GM23338 (cell line): ENCODE measurements around the gene TNS1. TPM values are rescaled to one million over a fixed set of nuclear protein-coding genes. Genes with fewer than 3 reads are reported as not detected.

ENCODE experiments used
- ATAC-seq: fragments of 200-7000 bp; cut with Tn5 transposase; 3 replicates; pipeline ENCODE4 v1.9.1; 2020
- DNase-seq: peaks from one replicate; pipeline ENCODE4 v3.0.0-alpha.2; 2015; ENCODE audit warnings: low spot score
- H2AFZ ChIP-seq: fragments of 200-600 bp; sonication (generic); 2 replicates; pipeline ENCODE4 v1.8.0; 2016; ENCODE audit warnings: antibody characterized with exemption, mild to moderate bottlenecking, moderate library complexity
- H3F3A ChIP-seq: fragments of 200-600 bp; sonication (generic); replicated peaks from 2 replicates; pipeline ENCODE4 v1.8.0; 2017; ENCODE audit warnings: antibody characterized with exemption, mixed run types, low read depth
- H3K27ac ChIP-seq: fragments of 200-600 bp; sonication (generic); 2 replicates; pipeline ENCODE4 v1.6.1; 2016; ENCODE audit warnings: low read depth
- H3K27me3 ChIP-seq: fragments of 200-600 bp; sonication (generic); 2 replicates; pipeline ENCODE4 v1.8.0; 2016; ENCODE audit warnings: mild to moderate bottlenecking, mixed run types, moderate library complexity; ENCODE audit not compliant: insufficient read depth
- H3K36me3 ChIP-seq: fragments of 200-600 bp; sonication (generic); 2 replicates; pipeline ENCODE4 v1.8.0; 2016; ENCODE audit warnings: mild to moderate bottlenecking; ENCODE audit not compliant: insufficient read depth
- H3K4me1 ChIP-seq: fragments of 200-600 bp; sonication (generic); 2 replicates; pipeline ENCODE4 v1.8.0; 2016; ENCODE audit warnings: mild to moderate bottlenecking, moderate library complexity; ENCODE audit not compliant: insufficient read depth
- H3K4me2 ChIP-seq: fragments of 200-600 bp; sonication (generic); 2 replicates; pipeline ENCODE4 v1.7.1; 2017; ENCODE audit warnings: mixed run types
- H3K4me3 ChIP-seq: fragments of 200-600 bp; sonication (generic); 2 replicates; pipeline ENCODE4 v1.6.1; 2016; ENCODE audit warnings: mixed run types
- H3K79me2 ChIP-seq: fragments of 200-600 bp; sonication (generic); replicated peaks from 2 replicates; pipeline ENCODE4 v1.8.0; 2017; ENCODE audit warnings: mild to moderate bottlenecking; ENCODE audit not compliant: insufficient read depth
- H3K9me2 ChIP-seq: fragments of 200-600 bp; sonication (generic); 2 replicates; pipeline ENCODE4 v1.8.0; 2017; ENCODE audit not compliant: insufficient read depth
- H4K20me1 ChIP-seq: fragments of 200-600 bp; sonication (generic); replicated peaks from 2 replicates; pipeline ENCODE4 v1.8.0; 2017; ENCODE audit warnings: mild to moderate bottlenecking; ENCODE audit not compliant: insufficient read depth
- H3K27ac Mint-ChIP-seq: 2 replicates; pipeline ENCODE4 v1.8.0; 2020; ENCODE audit warnings: inconsistent platforms, mild to moderate bottlenecking, moderate library complexity, mixed read lengths
- H3K27me3 Mint-ChIP-seq: 3 replicates; pipeline ENCODE4 v1.8.0; 2022; ENCODE audit warnings: low read depth, mild to moderate bottlenecking, moderate library complexity, mixed read lengths, inconsistent platforms; ENCODE audit not compliant: insufficient read depth, poor library complexity
- H3K36me3 Mint-ChIP-seq: 3 replicates; pipeline ENCODE4 v1.8.0; 2021; ENCODE audit warnings: low read depth, mild to moderate bottlenecking, inconsistent platforms, moderate library complexity, mixed read lengths
- H3K4me1 Mint-ChIP-seq: 3 replicates; pipeline ENCODE4 v1.8.0; 2020; ENCODE audit warnings: mild to moderate bottlenecking, inconsistent platforms, mixed read lengths
- H3K4me3 Mint-ChIP-seq: 3 replicates; pipeline ENCODE4 v1.8.0; 2021; ENCODE audit warnings: moderate library complexity, mild to moderate bottlenecking, inconsistent platforms, mixed read lengths
- H3K9me3 Mint-ChIP-seq: 3 replicates; pipeline ENCODE4 v1.8.0; 2020; ENCODE audit warnings: moderate library complexity, mild to moderate bottlenecking, inconsistent platforms, mixed read lengths
- CREB1 ChIP-seq: fragments of 250-450 bp; sonication (Bioruptor Pico); IDR thresholded peaks from 2 replicates; pipeline ENCODE4 v1.5.0; 2020; ENCODE audit warnings: low read depth, mild to moderate bottlenecking, moderate library complexity
- EZH2 ChIP-seq: fragments of 200-600 bp; sonication (generic); IDR thresholded peaks from one replicate; pipeline ENCODE4 v1.8.0; 2017; ENCODE audit warnings: antibody characterized with exemption, mild to moderate bottlenecking, low read depth; ENCODE audit not compliant: unreplicated experiment
- JUNB ChIP-seq: IDR thresholded peaks from one replicate; pipeline ENCODE4 v1.6.1; 2016; ENCODE audit warnings: antibody characterized with exemption; ENCODE audit not compliant: unreplicated experiment
- NANOG ChIP-seq: IDR thresholded peaks from 2 replicates; pipeline ENCODE4 v1.6.1; 2016; ENCODE audit warnings: antibody characterized with exemption, borderline replicate concordance
- POLR2AphosphoS5 ChIP-seq: IDR thresholded peaks from 2 replicates; pipeline ENCODE4 v1.6.1; 2016; ENCODE audit warnings: antibody characterized with exemption, low read depth
- ZNF114 ChIP-seq: fragments of 250-450 bp; sonication (Bioruptor Pico); IDR thresholded peaks from 2 replicates; pipeline ENCODE4 v1.5.0; 2020; ENCODE audit warnings: mild to moderate bottlenecking, moderate library complexity
- ZNF331 ChIP-seq: fragments of 250-450 bp; sonication (Bioruptor Pico); IDR thresholded peaks from 2 replicates; pipeline ENCODE4 v1.5.0; 2020; ENCODE audit warnings: low read depth, mild to moderate bottlenecking, moderate library complexity
- polyA plus RNA-seq: library from polyadenylated mRNA; unstranded; fragments of >200 nt; fragmentation: Nextera tagmentation; extraction: Ambion mirVana; gene quantifications from 2 replicates; pipeline ENCODE4 v1.2.1, GENCODE V29; 2016
- total RNA-seq: library from RNA; depleted of rRNA; stranded (reverse); fragments of >200 nt; shearing (Covaris generic); gene quantifications from 2 replicates; pipeline ENCODE4 v1.2.3, GENCODE V29; 2014
- TF ChIP-seq, protein P1 (sequence below), 2 experiments: fragments of 200-600 bp in 1 of 2; sonication (generic) in 1 of 2; conservative IDR thresholded peaks; 2 replicates each; pipeline versions ENCODE4 v1.5.1 to v1.6.1; 2016 to 2017; ENCODE audit warnings: antibody characterized with exemption in 2 of 2, low read depth in 2 of 2, mild to moderate bottlenecking in 2 of 2, moderate library complexity in 1 of 2
- TF ChIP-seq, protein P2 (sequence below): fragments of 250-450 bp; sonication (Bioruptor Pico); IDR thresholded peaks from 2 replicates; pipeline ENCODE4 v1.5.0; 2020; ENCODE audit warnings: mild to moderate bottlenecking, moderate library complexity
- TF ChIP-seq, protein P3 (sequence below): IDR thresholded peaks from 2 replicates; pipeline ENCODE4 v1.6.1; 2016; ENCODE audit warnings: antibody characterized with exemption

Gene TNS1
- total and polyA plus RNA-seq, 2 experiments from 2014 or later = 2.0 to 7.4 TPM

DNA sequence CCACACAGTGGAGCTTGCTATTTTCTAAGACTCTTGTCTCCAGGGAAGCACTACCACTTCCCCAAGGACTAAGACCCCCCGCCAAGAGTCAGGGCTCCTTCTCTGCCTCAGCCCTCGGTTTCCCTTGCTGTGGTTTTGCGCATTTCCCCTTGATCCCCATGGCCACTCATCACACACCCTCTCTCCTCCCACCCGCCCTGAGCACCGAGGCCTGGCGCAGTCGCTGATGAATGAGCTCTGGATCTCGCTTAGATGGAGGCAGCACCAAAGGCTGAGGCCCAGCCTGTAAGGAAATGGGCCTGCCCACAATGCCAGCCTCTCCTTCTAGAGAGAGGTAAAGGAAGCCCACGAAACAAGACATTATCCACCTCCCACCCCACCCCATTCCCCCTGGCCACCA, 96.9 kb downstream of the TNS1 start:
- H3K4me3 ChIP-seq = no peak overlapping the region
- no peaks in the 10 kb centered on the region for H3F3A ChIP-seq
- H3K27me3 ChIP-seq = no peaks in the 10 kb centered on the region
- H3K36me3 Mint-ChIP-seq = no peaks in the 10 kb centered on the region; the same call in 2 of the 3 replicates
- H3K27me3 Mint-ChIP-seq = peaks cover 13% of the 10 kb centered on the region
- H3K27ac Mint-ChIP-seq = no peak overlapping the region
- no peak for ATAC-seq
- H3K4me1 ChIP-seq = no peaks in the 10 kb centered on the region
- H2AFZ ChIP-seq = no peak overlapping the region
- H3K4me1 Mint-ChIP-seq = peaks cover 25% of the 10 kb centered on the region
- TF ChIP-seq EZH2 (no peak), ZNF331 (no peak), CREB1 (no peak), POLR2AphosphoS5 (no peak)
- TF ChIP-seq, protein P1, sequence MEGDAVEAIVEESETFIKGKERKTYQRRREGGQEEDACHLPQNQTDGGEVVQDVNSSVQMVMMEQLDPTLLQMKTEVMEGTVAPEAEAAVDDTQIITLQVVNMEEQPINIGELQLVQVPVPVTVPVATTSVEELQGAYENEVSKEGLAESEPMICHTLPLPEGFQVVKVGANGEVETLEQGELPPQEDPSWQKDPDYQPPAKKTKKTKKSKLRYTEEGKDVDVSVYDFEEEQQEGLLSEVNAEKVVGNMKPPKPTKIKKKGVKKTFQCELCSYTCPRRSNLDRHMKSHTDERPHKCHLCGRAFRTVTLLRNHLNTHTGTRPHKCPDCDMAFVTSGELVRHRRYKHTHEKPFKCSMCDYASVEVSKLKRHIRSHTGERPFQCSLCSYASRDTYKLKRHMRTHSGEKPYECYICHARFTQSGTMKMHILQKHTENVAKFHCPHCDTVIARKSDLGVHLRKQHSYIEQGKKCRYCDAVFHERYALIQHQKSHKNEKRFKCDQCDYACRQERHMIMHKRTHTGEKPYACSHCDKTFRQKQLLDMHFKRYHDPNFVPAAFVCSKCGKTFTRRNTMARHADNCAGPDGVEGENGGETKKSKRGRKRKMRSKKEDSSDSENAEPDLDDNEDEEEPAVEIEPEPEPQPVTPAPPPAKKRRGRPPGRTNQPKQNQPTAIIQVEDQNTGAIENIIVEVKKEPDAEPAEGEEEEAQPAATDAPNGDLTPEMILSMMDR (conservative IDR thresholded peaks at IDR 0.05; ENCODE audit: low read depth in 2 of 2) = no peak
- H3K36me3 ChIP-seq = no peaks in the 10 kb centered on the region
- no peak overlapping the region for H3K4me2 ChIP-seq
- H3K9me3 Mint-ChIP-seq = no peaks in the 10 kb centered on the region
- H4K20me1 ChIP-seq = no peaks in the 10 kb centered on the region
- no peaks in the 10 kb centered on the region for H3K9me2 ChIP-seq
- no peaks in the 10 kb centered on the region for H3K79me2 ChIP-seq
- no peak for DNase-seq
- no peak overlapping the region for H3K4me3 Mint-ChIP-seq
- H3K27ac ChIP-seq = no peak overlapping the region

DNA sequence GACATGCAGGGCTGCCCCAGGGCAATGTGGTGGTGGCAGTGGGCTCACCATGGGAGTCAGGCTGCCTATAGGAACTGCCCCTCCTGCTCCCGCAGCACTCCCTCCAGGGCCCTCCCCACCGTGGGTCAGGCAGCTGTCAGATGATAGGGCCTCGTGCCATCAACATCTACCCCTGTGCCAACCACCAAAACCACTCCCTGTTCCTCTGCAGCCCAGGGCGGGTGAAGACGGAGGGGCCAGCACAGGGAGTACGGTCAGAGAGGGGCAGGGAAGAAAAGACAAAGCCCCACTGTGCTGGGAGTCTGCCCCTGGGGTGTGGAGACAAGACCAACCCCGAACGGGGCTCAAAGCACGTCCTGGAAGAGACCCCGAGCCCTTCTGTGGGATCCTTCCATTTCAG, 97.4 kb downstream of the TNS1 start:
- Histone ChIP-seq H3K4me2 (no peak overlapping the region), H3K9me2 (no peaks in the 10 kb centered on the region), H3F3A (no peaks in the 10 kb centered on the region), H3K36me3 (no peaks in the 10 kb centered on the region), H3K4me1 (no peaks in the 10 kb centered on the region), H4K20me1 (no peaks in the 10 kb centered on the region), H2AFZ (no peak overlapping the region), H3K79me2 (no peaks in the 10 kb centered on the region), H3K27me3 (no peaks in the 10 kb centered on the region), H3K27ac (no peak overlapping the region), H3K4me3 (no peak overlapping the region)
- H3K4me1 Mint-ChIP-seq = peaks cover 20% of the 10 kb centered on the region
- no peak for ATAC-seq
- H3K27me3 Mint-ChIP-seq = peaks cover 14% of the 10 kb centered on the region
- no peaks in the 10 kb centered on the region for H3K9me3 Mint-ChIP-seq
- no peak overlapping the region for H3K4me3 Mint-ChIP-seq
- no peaks in the 10 kb centered on the region; the same call in 2 of the 3 replicates for H3K36me3 Mint-ChIP-seq
- no peak overlapping the region for H3K27ac Mint-ChIP-seq
- no peak for DNase-seq
- no peak for TF ChIP-seq ZNF114
- TF ChIP-seq, protein P2, sequence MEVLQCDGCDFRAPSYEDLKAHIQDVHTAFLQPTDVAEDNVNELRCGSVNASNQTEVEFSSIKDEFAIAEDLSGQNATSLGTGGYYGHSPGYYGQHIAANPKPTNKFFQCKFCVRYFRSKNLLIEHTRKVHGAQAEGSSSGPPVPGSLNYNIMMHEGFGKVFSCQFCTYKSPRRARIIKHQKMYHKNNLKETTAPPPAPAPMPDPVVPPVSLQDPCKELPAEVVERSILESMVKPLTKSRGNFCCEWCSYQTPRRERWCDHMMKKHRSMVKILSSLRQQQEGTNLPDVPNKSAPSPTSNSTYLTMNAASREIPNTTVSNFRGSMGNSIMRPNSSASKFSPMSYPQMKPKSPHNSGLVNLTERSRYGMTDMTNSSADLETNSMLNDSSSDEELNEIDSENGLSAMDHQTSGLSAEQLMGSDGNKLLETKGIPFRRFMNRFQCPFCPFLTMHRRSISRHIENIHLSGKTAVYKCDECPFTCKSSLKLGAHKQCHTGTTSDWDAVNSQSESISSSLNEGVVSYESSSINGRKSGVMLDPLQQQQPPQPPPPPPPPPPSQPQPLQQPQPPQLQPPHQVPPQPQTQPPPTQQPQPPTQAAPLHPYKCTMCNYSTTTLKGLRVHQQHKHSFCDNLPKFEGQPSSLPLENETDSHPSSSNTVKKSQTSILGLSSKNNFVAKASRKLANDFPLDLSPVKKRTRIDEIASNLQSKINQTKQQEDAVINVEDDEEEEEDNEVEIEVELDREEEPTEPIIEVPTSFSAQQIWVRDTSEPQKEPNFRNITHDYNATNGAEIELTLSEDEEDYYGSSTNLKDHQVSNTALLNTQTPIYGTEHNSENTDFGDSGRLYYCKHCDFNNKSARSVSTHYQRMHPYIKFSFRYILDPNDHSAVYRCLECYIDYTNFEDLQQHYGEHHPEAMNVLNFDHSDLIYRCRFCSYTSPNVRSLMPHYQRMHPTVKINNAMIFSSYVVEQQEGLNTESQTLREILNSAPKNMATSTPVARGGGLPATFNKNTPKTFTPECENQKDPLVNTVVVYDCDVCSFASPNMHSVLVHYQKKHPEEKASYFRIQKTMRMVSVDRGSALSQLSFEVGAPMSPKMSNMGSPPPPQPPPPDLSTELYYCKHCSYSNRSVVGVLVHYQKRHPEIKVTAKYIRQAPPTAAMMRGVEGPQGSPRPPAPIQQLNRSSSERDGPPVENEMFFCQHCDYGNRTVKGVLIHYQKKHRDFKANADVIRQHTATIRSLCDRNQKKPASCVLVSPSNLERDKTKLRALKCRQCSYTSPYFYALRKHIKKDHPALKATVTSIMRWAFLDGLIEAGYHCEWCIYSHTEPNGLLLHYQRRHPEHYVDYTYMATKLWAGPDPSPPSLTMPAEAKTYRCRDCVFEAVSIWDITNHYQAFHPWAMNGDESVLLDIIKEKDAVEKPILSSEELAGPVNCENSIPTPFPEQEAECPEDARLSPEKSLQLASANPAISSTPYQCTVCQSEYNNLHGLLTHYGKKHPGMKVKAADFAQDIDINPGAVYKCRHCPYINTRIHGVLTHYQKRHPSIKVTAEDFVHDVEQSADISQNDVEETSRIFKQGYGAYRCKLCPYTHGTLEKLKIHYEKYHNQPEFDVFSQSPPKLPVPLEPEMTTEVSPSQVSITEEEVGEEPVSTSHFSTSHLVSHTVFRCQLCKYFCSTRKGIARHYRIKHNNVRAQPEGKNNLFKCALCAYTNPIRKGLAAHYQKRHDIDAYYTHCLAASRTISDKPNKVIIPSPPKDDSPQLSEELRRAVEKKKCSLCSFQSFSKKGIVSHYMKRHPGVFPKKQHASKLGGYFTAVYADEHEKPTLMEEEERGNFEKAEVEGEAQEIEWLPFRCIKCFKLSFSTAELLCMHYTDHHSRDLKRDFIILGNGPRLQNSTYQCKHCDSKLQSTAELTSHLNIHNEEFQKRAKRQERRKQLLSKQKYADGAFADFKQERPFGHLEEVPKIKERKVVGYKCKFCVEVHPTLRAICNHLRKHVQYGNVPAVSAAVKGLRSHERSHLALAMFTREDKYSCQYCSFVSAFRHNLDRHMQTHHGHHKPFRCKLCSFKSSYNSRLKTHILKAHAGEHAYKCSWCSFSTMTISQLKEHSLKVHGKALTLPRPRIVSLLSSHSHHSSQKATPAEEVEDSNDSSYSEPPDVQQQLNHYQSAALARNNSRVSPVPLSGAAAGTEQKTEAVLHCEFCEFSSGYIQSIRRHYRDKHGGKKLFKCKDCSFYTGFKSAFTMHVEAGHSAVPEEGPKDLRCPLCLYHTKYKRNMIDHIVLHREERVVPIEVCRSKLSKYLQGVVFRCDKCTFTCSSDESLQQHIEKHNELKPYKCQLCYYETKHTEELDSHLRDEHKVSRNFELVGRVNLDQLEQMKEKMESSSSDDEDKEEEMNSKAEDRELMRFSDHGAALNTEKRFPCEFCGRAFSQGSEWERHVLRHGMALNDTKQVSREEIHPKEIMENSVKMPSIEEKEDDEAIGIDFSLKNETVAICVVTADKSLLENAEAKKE (CRISPR knock-in tag) = no peak
- no peak for TF ChIP-seq POLR2AphosphoS5
- no peak for TF ChIP-seq JUNB
- no peak for TF ChIP-seq CREB1
- no peak for TF ChIP-seq NANOG
- TF ChIP-seq EZH2 = no peak
- TF ChIP-seq, protein P3, sequence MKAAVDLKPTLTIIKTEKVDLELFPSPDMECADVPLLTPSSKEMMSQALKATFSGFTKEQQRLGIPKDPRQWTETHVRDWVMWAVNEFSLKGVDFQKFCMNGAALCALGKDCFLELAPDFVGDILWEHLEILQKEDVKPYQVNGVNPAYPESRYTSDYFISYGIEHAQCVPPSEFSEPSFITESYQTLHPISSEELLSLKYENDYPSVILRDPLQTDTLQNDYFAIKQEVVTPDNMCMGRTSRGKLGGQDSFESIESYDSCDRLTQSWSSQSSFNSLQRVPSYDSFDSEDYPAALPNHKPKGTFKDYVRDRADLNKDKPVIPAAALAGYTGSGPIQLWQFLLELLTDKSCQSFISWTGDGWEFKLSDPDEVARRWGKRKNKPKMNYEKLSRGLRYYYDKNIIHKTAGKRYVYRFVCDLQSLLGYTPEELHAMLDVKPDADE = no peak
